ENCODE measurements around the gene DDIAS.

DNA sequence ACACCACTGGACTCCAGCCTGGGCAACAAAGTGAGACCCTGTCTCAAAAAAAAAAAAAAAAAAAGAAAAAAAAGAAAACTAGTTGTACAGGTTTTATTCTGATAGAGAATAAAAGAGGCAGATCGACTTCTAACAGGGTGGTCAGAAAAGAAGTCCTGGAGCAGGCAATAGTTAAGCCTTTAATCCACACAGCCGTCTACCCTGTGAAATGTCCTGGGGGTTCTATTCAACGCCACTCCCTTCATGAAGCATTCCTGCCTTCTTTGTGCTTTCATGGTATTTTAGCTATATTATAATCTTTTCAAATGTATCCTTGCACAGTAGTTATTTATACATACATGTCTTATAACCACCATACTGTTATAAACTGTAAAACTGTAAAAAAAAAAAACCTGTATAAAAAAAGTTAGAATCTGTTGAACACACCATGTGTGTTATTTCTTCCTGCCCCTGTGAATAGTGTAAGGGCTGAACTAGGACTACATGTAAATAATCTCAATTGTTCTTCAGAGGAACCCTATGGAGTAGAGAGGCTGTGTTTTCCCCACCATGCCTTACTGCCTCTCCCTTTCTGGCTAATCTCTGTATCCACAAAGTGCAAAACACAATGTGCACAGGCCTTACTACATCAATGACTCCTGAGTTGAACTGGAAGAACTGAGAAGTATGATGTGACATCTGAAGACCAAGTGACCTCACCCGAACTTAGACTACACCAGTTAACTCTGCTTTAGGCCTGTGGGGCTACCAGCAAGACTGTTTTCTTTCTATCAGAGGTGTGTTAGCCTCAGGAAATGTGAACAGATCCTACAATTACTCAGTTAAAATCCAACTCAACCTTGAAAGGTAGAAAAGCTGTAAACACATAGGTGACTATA, 26.7 kb upstream of the DDIAS start:
- no peak for TF ChIP-seq POLR2A (IDR thresholded peaks at IDR 0.05)
- TF ChIP-seq, protein P1, sequence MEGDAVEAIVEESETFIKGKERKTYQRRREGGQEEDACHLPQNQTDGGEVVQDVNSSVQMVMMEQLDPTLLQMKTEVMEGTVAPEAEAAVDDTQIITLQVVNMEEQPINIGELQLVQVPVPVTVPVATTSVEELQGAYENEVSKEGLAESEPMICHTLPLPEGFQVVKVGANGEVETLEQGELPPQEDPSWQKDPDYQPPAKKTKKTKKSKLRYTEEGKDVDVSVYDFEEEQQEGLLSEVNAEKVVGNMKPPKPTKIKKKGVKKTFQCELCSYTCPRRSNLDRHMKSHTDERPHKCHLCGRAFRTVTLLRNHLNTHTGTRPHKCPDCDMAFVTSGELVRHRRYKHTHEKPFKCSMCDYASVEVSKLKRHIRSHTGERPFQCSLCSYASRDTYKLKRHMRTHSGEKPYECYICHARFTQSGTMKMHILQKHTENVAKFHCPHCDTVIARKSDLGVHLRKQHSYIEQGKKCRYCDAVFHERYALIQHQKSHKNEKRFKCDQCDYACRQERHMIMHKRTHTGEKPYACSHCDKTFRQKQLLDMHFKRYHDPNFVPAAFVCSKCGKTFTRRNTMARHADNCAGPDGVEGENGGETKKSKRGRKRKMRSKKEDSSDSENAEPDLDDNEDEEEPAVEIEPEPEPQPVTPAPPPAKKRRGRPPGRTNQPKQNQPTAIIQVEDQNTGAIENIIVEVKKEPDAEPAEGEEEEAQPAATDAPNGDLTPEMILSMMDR (IDR thresholded peaks at IDR 0.05 in 4 of 5, conservative IDR thresholded peaks at IDR 0.05 in 1 of 5), result no peak

Measured in gastrocnemius medialis (tissue), 4 donors.